GM13976 (cell line): Measurements from ENCODE around the gene NCAM1.

Source experiments
- DNase-seq: peaks from one replicate; pipeline ENCODE4 v3.0.0; 2012; ENCODE audit warnings: low spot score
- CTCF ChIP-seq: IDR thresholded peaks from 2 replicates; pipeline ENCODE4 v1.5.1; 2012; ENCODE audit warnings: borderline replicate concordance, mild to moderate bottlenecking; ENCODE audit not compliant: insufficient read depth; ENCODE audit errors: extremely low read depth, missing control alignments, control extremely low read depth
- in situ Hi-C: fragments of 300-500 bp; cut with MboI; formaldehyde crosslinking; loops from one replicate; pipeline ENCODE4 v1.12.0; 2022; ENCODE audit warnings: low sequenced_read_pairs, mixed read lengths, inconsistent platforms; ENCODE audit not compliant: unreplicated experiment

NCAM1 gene

DNA sequence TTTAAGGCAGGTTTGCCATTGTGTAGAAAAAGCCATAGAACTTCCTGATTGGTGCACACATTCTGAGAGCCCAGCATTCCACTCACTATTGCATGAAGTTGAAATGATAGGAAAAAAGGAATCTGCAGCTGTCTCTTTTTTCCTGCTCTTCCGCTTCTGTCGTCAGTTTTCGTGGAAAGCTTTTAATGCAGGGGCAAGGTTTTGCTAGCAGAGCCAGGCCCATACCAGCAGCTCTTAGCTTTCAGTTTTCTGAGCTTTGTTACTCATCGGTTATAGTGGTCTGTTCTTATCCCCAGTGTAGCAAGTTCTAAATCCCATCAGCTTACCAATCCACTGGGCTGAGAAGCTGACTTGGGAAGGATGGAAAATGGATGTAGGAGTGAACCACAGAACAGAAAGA lies 190.3 kb downstream of the NCAM1 start:
- no peak for TF ChIP-seq CTCF
- in situ Hi-C loops: no loop called here
- no peak for DNase-seq

- TF ChIP-seq CTCF: no peak
- DNase-seq: no peak
- in situ Hi-C loops: no loop called here
These were observed 191.3 kb downstream of the NCAM1 start for GRCh38 chr11:113152500-113152899.

DNA sequence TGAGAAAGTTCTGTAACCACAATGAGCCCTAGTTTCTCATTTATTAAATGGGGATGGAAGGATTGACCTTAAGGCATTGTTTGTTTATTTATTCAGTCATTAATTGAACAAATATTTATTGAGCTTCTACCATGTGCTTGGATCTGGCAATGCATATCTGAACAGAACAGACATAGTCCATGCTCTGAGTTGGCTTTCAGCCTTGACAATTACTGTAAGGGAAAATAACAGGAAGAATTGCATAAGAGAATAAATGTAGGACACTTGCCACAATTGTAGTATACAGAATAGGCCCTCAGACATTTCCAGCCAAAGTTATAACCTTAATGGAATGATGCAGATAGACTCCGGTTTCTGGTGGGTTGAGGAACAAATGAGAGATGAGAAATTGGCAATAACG lies 192.6 kb downstream of the NCAM1 start:
- DNase-seq: no peak
- in situ Hi-C loops: no loop called here
- TF ChIP-seq CTCF: no peak

DNA sequence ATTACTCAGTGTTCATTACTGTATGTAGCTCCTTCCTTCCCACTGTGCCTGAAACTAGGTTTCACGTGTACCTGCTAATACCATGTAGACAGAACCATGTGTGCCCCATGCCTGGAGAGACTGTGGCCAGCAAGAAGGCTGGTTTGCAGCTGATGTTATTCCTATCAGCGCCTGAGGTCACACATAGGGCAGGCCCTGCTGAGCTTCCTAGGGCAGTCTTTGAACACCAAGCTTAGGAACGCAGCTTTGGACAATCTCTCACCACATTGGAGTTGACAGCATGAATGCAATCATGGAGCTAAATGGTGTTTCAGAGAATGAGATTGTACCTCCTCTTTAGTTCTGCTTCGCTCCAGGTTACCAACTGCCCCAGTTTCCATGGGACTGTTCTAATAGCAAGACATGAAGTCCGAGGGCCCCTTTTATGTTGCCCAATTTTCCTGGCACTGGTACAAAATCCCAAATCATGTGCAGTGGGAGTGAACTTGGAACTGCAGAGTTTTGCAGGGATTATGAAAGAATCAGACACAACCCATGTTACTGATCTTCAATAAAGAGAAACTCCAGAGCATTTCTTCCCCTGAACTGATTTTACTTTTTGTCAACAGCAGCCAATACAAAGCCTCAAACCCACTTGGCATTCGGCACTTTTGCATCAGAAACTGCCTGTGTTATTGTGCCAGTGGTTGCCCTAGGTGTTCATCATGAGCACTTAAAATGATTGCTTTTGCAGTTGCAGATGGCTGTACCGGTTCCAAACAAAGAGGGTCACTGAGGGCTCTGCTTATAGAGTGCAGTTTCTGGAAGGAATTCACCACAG lies 199.0 kb downstream of the NCAM1 start:
- no peak for TF ChIP-seq CTCF
- in situ Hi-C loops: no loop called here
- DNase-seq: no peak

GRCh38 chr11:113160808-113161124 lies 199.5 kb downstream of the NCAM1 start:
- in situ Hi-C loops: no loop called here
- no peak for TF ChIP-seq CTCF
- DNase-seq: no peak

DNA sequence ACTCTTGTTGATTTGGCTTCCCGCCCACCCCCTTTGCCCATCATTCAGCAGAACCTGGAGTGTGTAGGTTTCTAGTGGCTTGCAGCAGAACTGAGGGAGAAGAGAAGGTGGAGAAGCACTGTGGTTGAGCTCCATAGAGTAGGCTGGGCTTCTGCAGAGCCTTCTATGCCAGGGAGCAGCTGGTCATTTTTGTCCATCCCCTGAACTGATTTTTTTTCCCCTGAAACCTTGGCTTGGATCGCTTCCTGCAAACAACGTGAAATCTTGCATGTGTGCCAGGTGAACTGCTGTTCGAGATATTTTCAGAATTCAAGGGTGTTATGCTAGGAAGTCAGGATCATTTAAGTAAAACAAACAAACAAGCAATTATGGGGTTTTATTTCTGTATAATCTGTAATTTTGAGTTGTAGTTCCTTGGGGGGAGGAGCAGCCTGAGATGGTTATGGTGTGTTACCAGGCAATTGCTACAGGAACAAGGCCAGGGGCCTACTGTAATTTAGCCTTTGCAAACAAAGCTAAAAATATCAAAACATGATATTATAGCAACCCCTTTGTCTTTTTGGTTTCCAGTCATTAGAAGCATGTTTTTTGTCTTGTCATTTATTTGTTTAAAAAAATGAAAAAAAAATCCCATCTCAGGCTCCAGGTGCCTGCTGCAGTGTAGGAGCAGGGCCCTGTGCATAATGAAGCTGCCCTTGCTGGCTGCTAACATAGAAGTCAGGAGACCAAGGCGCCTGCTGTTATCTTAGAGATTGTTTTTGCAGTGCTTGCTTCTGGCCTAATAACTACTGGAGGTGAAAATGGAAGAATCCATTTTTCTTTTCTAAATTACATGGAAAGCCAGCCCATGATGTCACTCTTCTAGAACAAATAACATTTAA lies 200.7 kb downstream of the NCAM1 start:
- no peak for TF ChIP-seq CTCF

DNA sequence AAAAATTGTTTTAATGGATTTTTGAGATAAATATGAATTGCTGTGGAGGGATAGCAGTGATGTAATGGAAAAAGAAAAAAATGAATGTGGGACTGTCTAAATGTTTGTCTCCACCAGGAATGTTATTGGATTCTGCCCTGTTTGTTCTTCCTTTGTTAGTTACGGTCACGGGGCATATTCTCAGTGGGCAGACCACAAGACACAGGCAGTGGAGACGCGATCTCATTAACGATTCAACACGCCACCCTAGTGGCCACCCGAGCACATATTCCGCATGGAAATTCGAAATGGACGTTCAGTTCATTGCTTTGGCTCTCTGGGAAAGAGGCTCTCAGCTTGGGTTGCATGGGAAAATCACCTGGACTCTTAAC lies 201.4 kb downstream of the NCAM1 start:
- in situ Hi-C loops: no loop called here
- no peak for DNase-seq
- no peak for TF ChIP-seq CTCF

More for the DNA sequence above, 200.7 kb downstream of the NCAM1 start:
- DNase-seq: no peak
- in situ Hi-C loops: no loop called here
